Glutamatergic neuron (in vitro differentiated cells): ENCODE measurements around the gene PIP5KL1. TPM values are rescaled to one million over a fixed set of nuclear protein-coding genes. Genes with fewer than 3 reads are reported as not detected.

Experiments used
- DNase-seq: peaks from one replicate; pipeline ENCODE4 v3.0.0; 2022
- H3K27ac Mint-ChIP-seq: one replicate; pipeline ENCODE4 v1.8.0; 2020; ENCODE audit warnings: mild to moderate bottlenecking, mixed read lengths, inconsistent platforms; ENCODE audit not compliant: unreplicated experiment
- H3K27me3 Mint-ChIP-seq: one replicate; pipeline ENCODE4 v1.8.0; 2020; ENCODE audit warnings: mild to moderate bottlenecking, moderate library complexity, mixed read lengths, inconsistent platforms; ENCODE audit not compliant: unreplicated experiment
- H3K36me3 Mint-ChIP-seq: one replicate; pipeline ENCODE4 v1.8.0; 2020; ENCODE audit warnings: mild to moderate bottlenecking, mixed read lengths, inconsistent platforms; ENCODE audit not compliant: unreplicated experiment
- H3K4me1 Mint-ChIP-seq: one replicate; pipeline ENCODE4 v1.8.0; 2020; ENCODE audit warnings: mild to moderate bottlenecking, low read depth, mixed read lengths, inconsistent platforms; ENCODE audit not compliant: unreplicated experiment
- H3K4me3 Mint-ChIP-seq: one replicate; pipeline ENCODE4 v1.8.0; 2020; ENCODE audit warnings: mild to moderate bottlenecking, mixed read lengths, inconsistent platforms; ENCODE audit not compliant: unreplicated experiment
- H3K9me3 Mint-ChIP-seq: one replicate; pipeline ENCODE4 v1.8.0; 2020; ENCODE audit warnings: mild to moderate bottlenecking, moderate library complexity, mixed read lengths, inconsistent platforms; ENCODE audit not compliant: unreplicated experiment
- CTCF ChIP-seq: fragments of 200-600 bp; sonication (generic); IDR thresholded peaks from one replicate; pipeline ENCODE4 v1.5.0; 2021; ENCODE audit not compliant: partially characterized antibody, unreplicated experiment
- total RNA-seq: library from RNA; stranded (reverse); fragmentation: NEBNext Ultra II Directional; extraction: Animal tissue kit (Norgen Biotek cat#: 25700); gene quantifications from one replicate; pipeline ENCODE4 v1.2.1, GENCODE V29; 2021; ENCODE audit not compliant: unreplicated experiment

Gene PIP5KL1
- total RNA-seq, 1 donor from 2014 or later = 11.9 TPM

- Mint-ChIP-seq H3K4me1 (peaks cover 15% of the 10 kb centered on the region), H3K36me3 (no peaks in the 10 kb centered on the region), H3K9me3 (peaks cover 8% of the 10 kb centered on the region), H3K27ac (no peak overlapping the region), H3K4me3 (no peak overlapping the region), H3K27me3 (peaks cover 9% of the 10 kb centered on the region)
- DNase-seq = no peak
- no peak for TF ChIP-seq CTCF
Measured at GRCh38 chr9:127940593-127940992, 10.0 kb upstream of the PIP5KL1 start.

- H3K27ac Mint-ChIP-seq = peak overlapping the region; percentile 59
- DNase-seq = no peak
- peaks cover 6% of the 10 kb centered on the region for H3K9me3 Mint-ChIP-seq
- peak overlapping the region; percentile 55 for H3K4me3 Mint-ChIP-seq
- TF ChIP-seq CTCF = no peak
- H3K36me3 Mint-ChIP-seq = no peaks in the 10 kb centered on the region
- H3K4me1 Mint-ChIP-seq = peaks cover 16% of the 10 kb centered on the region
- peaks cover 16% of the 10 kb centered on the region for H3K27me3 Mint-ChIP-seq
Measured at GRCh38 chr9:127938298-127938690, 7.7 kb upstream of the PIP5KL1 start.

- peaks cover 6% of the 10 kb centered on the region for H3K9me3 Mint-ChIP-seq
- peak; percentile 83 for DNase-seq
- H3K27me3 Mint-ChIP-seq = peaks cover 20% of the 10 kb centered on the region
- H3K4me3 Mint-ChIP-seq = peak within 1 kb of the TSS; percentile 94
- TF ChIP-seq CTCF = no peak
- no peaks in the 10 kb centered on the region for H3K36me3 Mint-ChIP-seq
- H3K27ac Mint-ChIP-seq = peak within 1 kb of the TSS; percentile 76
- H3K4me1 Mint-ChIP-seq = peaks cover 13% of the 10 kb centered on the region
Measured at GRCh38 chr9:127937388-127938297, 7.1 kb upstream of the PIP5KL1 start, which contains the start of gene DPM2. DPM2 (minus strand) TSS chr9:127937854; CDS start chr9:127937820, 34 bp downstream.

- Mint-ChIP-seq H3K4me1 (peaks cover 13% of the 10 kb centered on the region), H3K27me3 (peaks cover 20% of the 10 kb centered on the region), H3K36me3 (no peaks in the 10 kb centered on the region), H3K4me3 (peak overlapping the region; percentile 94), H3K27ac (peak overlapping the region; percentile 13), H3K9me3 (peaks cover 6% of the 10 kb centered on the region)
- no peak for TF ChIP-seq CTCF
- DNase-seq = no peak
Measured at GRCh38 chr9:127937056-127937387, 6.4 kb upstream of the PIP5KL1 start.

GRCh38 chr9:127936347-127936852 lies 5.8 kb upstream of the PIP5KL1 start:
- H3K9me3 Mint-ChIP-seq = peaks cover 8% of the 10 kb centered on the region
- H3K4me3 Mint-ChIP-seq = peak overlapping the region; percentile 94
- peaks cover 20% of the 10 kb centered on the region for H3K27me3 Mint-ChIP-seq
- H3K4me1 Mint-ChIP-seq = peaks cover 14% of the 10 kb centered on the region
- no peak for DNase-seq
- no peak for TF ChIP-seq CTCF
- no peaks in the 10 kb centered on the region for H3K36me3 Mint-ChIP-seq
- no peak overlapping the region for H3K27ac Mint-ChIP-seq
